Calu3 (cell line): ENCODE results near the gene SLPI. TPM values are rescaled to one million over a fixed set of nuclear protein-coding genes. Genes with fewer than 3 reads are reported as not detected.

Experiments used
- BruUV-seq: library from RNA; stranded (reverse); fragments of 400-500 nt; replicated peaks from 2 replicates; lab custom pipeline; 2021; lab: Mats Ljungman, UMichigan
- CTCF ChIA-PET: fragments of 300-600 bp; sonication (Branson Sonifier 250); formaldehyde crosslinking; loops from one replicate; lab custom pipeline; 2022; ENCODE audit warnings: antibody characterized with exemption; lab: Charles Lee
- DNase-seq: peaks from one replicate; pipeline ENCODE4 v3.0.0; 2022
- H3K27ac Mint-ChIP-seq: one replicate; pipeline ENCODE4 v1.8.0; 2022; ENCODE audit warnings: mixed read lengths; ENCODE audit not compliant: unreplicated experiment
- H3K27me3 Mint-ChIP-seq: one replicate; pipeline ENCODE4 v1.8.0; 2022; ENCODE audit warnings: mixed read lengths; ENCODE audit not compliant: unreplicated experiment
- H3K36me3 Mint-ChIP-seq: one replicate; pipeline ENCODE4 v1.8.0; 2022; ENCODE audit warnings: mild to moderate bottlenecking, moderate library complexity, mixed read lengths; ENCODE audit not compliant: insufficient read depth, unreplicated experiment
- H3K4me1 Mint-ChIP-seq: one replicate; pipeline ENCODE4 v1.8.0; 2022; ENCODE audit warnings: mild to moderate bottlenecking, low read depth, mixed read lengths; ENCODE audit not compliant: unreplicated experiment
- H3K4me3 Mint-ChIP-seq: one replicate; pipeline ENCODE4 v1.8.0; 2022; ENCODE audit warnings: mild to moderate bottlenecking, low read depth, moderate library complexity, mixed read lengths; ENCODE audit not compliant: unreplicated experiment
- H3K9me3 Mint-ChIP-seq: one replicate; pipeline ENCODE4 v1.8.0; 2022; ENCODE audit warnings: low read depth, mixed read lengths; ENCODE audit not compliant: unreplicated experiment
- CTCF ChIP-seq: fragments of 200-600 bp; IDR thresholded peaks from one replicate; pipeline ENCODE4 v1.8.0; 2022; ENCODE audit warnings: antibody characterized with exemption; ENCODE audit not compliant: unreplicated experiment
- intact Hi-C: fragments of 100-400 bp; cut with micrococcal nuclease; formaldehyde crosslinking; loops from one replicate; pipeline ENCODE4 v1.10.0; 2022; ENCODE audit not compliant: unreplicated experiment
- total RNA-seq: library from RNA; stranded (reverse); gene quantifications from 2 replicates; pipeline ENCODE4 v1.2.3, GENCODE V29; 2022

The SLPI gene
- total RNA-seq, 1 experiment from 2014 or later, result 270 TPM

- peaks cover 5% of the 10 kb centered on the region for H3K9me3 Mint-ChIP-seq
- no TSS peak for BruUV-seq
- intact Hi-C loops, result no loop called here
- peaks cover 7% of the 10 kb centered on the region for H3K4me1 Mint-ChIP-seq
- no peak within 1 kb of the TSS for H3K27ac Mint-ChIP-seq
- H3K4me3 Mint-ChIP-seq, result no peak within 1 kb of the TSS
- DNase-seq, result no peak
- H3K27me3 Mint-ChIP-seq, result peaks cover 59% of the 10 kb centered on the region
- no peak for TF ChIP-seq CTCF
- no peaks in the 10 kb centered on the region for H3K36me3 Mint-ChIP-seq
- CTCF ChIA-PET, result no interaction called here
Measured at GRCh38 chr20:45221076-45221475, 33.3 kb downstream of the SLPI start, which contains the start of gene SEMG2. Gene SEMG2, plus strand, starts transcription at chr20:45221373. Its CDS starts 17 bp downstream, at chr20:45221390.

- intact Hi-C loops, result no loop called here
- Mint-ChIP-seq H3K27ac (no peak overlapping the region), H3K27me3 (peaks cover 48% of the 10 kb centered on the region), H3K4me3 (no peak overlapping the region), H3K4me1 (peaks cover 7% of the 10 kb centered on the region), H3K36me3 (no peaks in the 10 kb centered on the region), H3K9me3 (peaks cover 5% of the 10 kb centered on the region)
- DNase-seq, result no peak
- CTCF ChIA-PET, result no interaction called here
- no peak for TF ChIP-seq CTCF
- no TSS peak for BruUV-seq
Measured at GRCh38 chr20:45218636-45219035, 35.7 kb downstream of the SLPI start.

GRCh38 chr20:45218124-45218523 is 36.2 kb downstream of the SLPI start:
- intact Hi-C loops, result no loop called here
- Mint-ChIP-seq H3K4me3 (no peak overlapping the region), H3K27me3 (peaks cover 47% of the 10 kb centered on the region), H3K9me3 (peaks cover 5% of the 10 kb centered on the region), H3K36me3 (no peaks in the 10 kb centered on the region), H3K4me1 (peaks cover 7% of the 10 kb centered on the region), H3K27ac (no peak overlapping the region)
- no peak for DNase-seq
- no TSS peak for BruUV-seq
- CTCF ChIA-PET, result no interaction called here
- no peak for TF ChIP-seq CTCF

- H3K36me3 Mint-ChIP-seq, result no peaks in the 10 kb centered on the region
- peaks cover 2% of the 10 kb centered on the region for H3K9me3 Mint-ChIP-seq
- intact Hi-C loops, result no loop called here
- no peak overlapping the region for H3K4me3 Mint-ChIP-seq
- no TSS peak for BruUV-seq
- no peak overlapping the region for H3K27ac Mint-ChIP-seq
- peaks cover 61% of the 10 kb centered on the region for H3K27me3 Mint-ChIP-seq
- CTCF ChIA-PET, result no interaction called here
- DNase-seq, result no peak
- peaks cover under 1% of the 10 kb centered on the region for H3K4me1 Mint-ChIP-seq
- no peak for TF ChIP-seq CTCF
Measured at GRCh38 chr20:45212836-45213235, 41.5 kb downstream of the SLPI start.
